Measurements from ENCODE around the gene DUSP9.

GRCh38 chrX:153633048-153633447 is 14.0 kb upstream of the DUSP9 start:
- TF ChIP-seq POLR2A (IDR thresholded peaks at IDR 0.05) (no peak), CTCF (IDR thresholded peaks at IDR 0.05) (no peak), POLR2AphosphoS5 (IDR thresholded peaks at IDR 0.05) (no peak)

All from prostate gland (tissue), 2 donors.